OCI-LY1 (cell line): ENCODE results near the gene MLX.

Experiments
- CTCF ChIP-seq: fragments of 200-600 bp; sonication (generic), shearing (Covaris generic); IDR thresholded peaks from 2 replicates; pipeline ENCODE4 v1.5.1; 2017; ENCODE audit warnings: mild to moderate bottlenecking, antibody characterized with exemption, low read length, moderate library complexity, mixed read lengths
- EZH2 ChIP-seq: fragments of 200-600 bp; sonication (generic), shearing (Covaris generic); IDR thresholded peaks from 2 replicates; pipeline ENCODE4 v1.8.0; 2017; ENCODE audit warnings: borderline replicate concordance, mixed run types, mild to moderate bottlenecking, antibody characterized with exemption, low read length, moderate library complexity, mixed read lengths

GRCh38 chr17:42535155-42536047 lies 31.5 kb upstream of the MLX start:
- TF ChIP-seq CTCF (no peak), EZH2 (no peak)
